NB4 (cell line): ENCODE data around the gene CARMIL1.

Experiments
- CTCF ChIP-seq: IDR thresholded peaks from one replicate; pipeline ENCODE4 v1.5.1; 2012; ENCODE audit warnings: low read depth, low read length
- MAX ChIP-seq: IDR thresholded peaks from 2 replicates; pipeline ENCODE4 v1.6.1; 2011; ENCODE audit warnings: low read depth, low read length
- POLR2A ChIP-seq: IDR thresholded peaks from 2 replicates; pipeline ENCODE4 v1.6.1; 2011; ENCODE audit warnings: mild to moderate bottlenecking; ENCODE audit not compliant: insufficient read length; ENCODE audit errors: extremely low read depth

GRCh38 chr6:25239059-25239458 lies 40.1 kb upstream of the CARMIL1 start:
- no peak for TF ChIP-seq MAX
- TF ChIP-seq CTCF, result no peak
- no peak for TF ChIP-seq POLR2A
